Raji (cell line): Measurements from ENCODE around the gene CLIC1.

ENCODE experiments used
- POLR2A ChIP-seq: IDR thresholded peaks from 2 replicates; pipeline ENCODE4 v1.6.1; 2011; ENCODE audit warnings: low read depth, low read length, control low read depth; ENCODE audit not compliant: insufficient read depth

The CLIC1 gene

GRCh38 chr6:31758281-31758680, 22.0 kb upstream of the CLIC1 start:
- no peak for TF ChIP-seq POLR2A

GRCh38 chr6:31752739-31753319, 16.5 kb upstream of the CLIC1 start:
- TF ChIP-seq POLR2A = no peak

GRCh38 chr6:31750411-31751022, 14.2 kb upstream of the CLIC1 start:
- no peak for TF ChIP-seq POLR2A

GRCh38 chr6:31749301-31750036, 13.1 kb upstream of the CLIC1 start:
- no peak for TF ChIP-seq POLR2A

GRCh38 chr6:31744422-31744821, 8.1 kb upstream of the CLIC1 start:
- TF ChIP-seq POLR2A = no peak

- no peak for TF ChIP-seq POLR2A
These were observed 6.6 kb upstream of the CLIC1 start for GRCh38 chr6:31742894-31743293.

GRCh38 chr6:31741815-31742214, 5.5 kb upstream of the CLIC1 start:
- TF ChIP-seq POLR2A = no peak

- TF ChIP-seq POLR2A = no peak
These were observed 4.3 kb upstream of the CLIC1 start for GRCh38 chr6:31740397-31741223.

- peak; percentile 85 for TF ChIP-seq POLR2A
These were observed 3.5 kb upstream of the CLIC1 start, which contains the start of gene MSH5 for GRCh38 chr6:31739639-31740396. TSS of gene MSH5 (plus strand) at chr6:31740005. CDS start at chr6:31740467, 462 bp downstream.

GRCh38 chr6:31737991-31738979, 2.0 kb upstream of the CLIC1 start:
- TF ChIP-seq POLR2A = peak; percentile 56

GRCh38 chr6:31737315-31737990, 1.1 kb upstream of the CLIC1 start:
- no peak for TF ChIP-seq POLR2A

- no peak for TF ChIP-seq POLR2A
These were observed 511 bp upstream of the CLIC1 start for GRCh38 chr6:31736768-31737314.
